SK-N-SH (cell line): ENCODE results near the gene AHDC1. TPM values are rescaled to one million over a fixed set of nuclear protein-coding genes. Genes with fewer than 3 reads are reported as not detected.

Source experiments
- CTCF ChIA-PET: fragments of 300-600, 350-600 bp; formaldehyde crosslinking; extraction: SDS; loops from one replicate; lab custom pipeline; 2021; lab: Yijun Ruan, JAX
- POLR2A ChIA-PET: fragments of 350-600 bp; sonication (Branson Sonifier 250); formaldehyde crosslinking; extraction: SDS; loops from one replicate; lab custom pipeline; 2020; ENCODE audit warnings: antibody characterized with exemption, inconsistent platforms; lab: Yijun Ruan, JAX
- DNase-seq: peaks from one replicate; pipeline ENCODE4 v3.0.0; 2012
- H2AFZ ChIP-seq: fragments of 200-600 bp; sonication (generic); 2 replicates; pipeline ENCODE4 v1.8.1; 2016; ENCODE audit warnings: antibody characterized with exemption, mild to moderate bottlenecking, low read depth
- H3F3A ChIP-seq: fragments of 200-600 bp; sonication (generic); replicated peaks from 2 replicates; pipeline ENCODE3; 2016; ENCODE audit warnings: antibody characterized with exemption, mild to moderate bottlenecking; ENCODE audit not compliant: insufficient read depth
- H3K27ac ChIP-seq, 2 experiments: fragments of 200-500 bp in 1 of 2; fragments of 200-600 bp in 1 of 2; sonication (Bioruptor generic) in 1 of 2; sonication (generic), shearing (Covaris generic) in 1 of 2; 2 replicates each; pipeline versions ENCODE4 v1.5.1 to v1.6.1; 2014 to 2016; ENCODE audit warnings: low read depth in 2 of 2, inconsistent platforms in 1 of 2, low read length in 1 of 2, mild to moderate bottlenecking in 1 of 2, mixed read lengths in 1 of 2
- H3K27me3 ChIP-seq: fragments of 200-600 bp; sonication (generic), shearing (Covaris generic); 2 replicates; pipeline ENCODE4 v1.6.1; 2016; ENCODE audit warnings: mixed run types; ENCODE audit not compliant: insufficient read depth
- H3K36me3 ChIP-seq, 2 experiments: fragments of 200-500 bp in 1 of 2; fragments of 200-600 bp in 1 of 2; sonication (Bioruptor generic) in 1 of 2; sonication (generic) in 1 of 2; replicated peaks in 1 of 2; 2 replicates each; pipeline versions ENCODE3 to v1.5.1; 2014 to 2016; ENCODE audit warnings: low read length in 1 of 2, mild to moderate bottlenecking in 1 of 2; ENCODE audit not compliant: insufficient read depth in 2 of 2, control insufficient read depth in 1 of 2
- H3K4me1 ChIP-seq, 2 experiments: fragments of 200-500 bp in 1 of 2; fragments of 200-600 bp in 1 of 2; sonication (Bioruptor generic) in 1 of 2; sonication (generic), shearing (Covaris generic) in 1 of 2; 2 replicates each; pipeline versions ENCODE4 v1.5.1 to v1.6.1; 2014 to 2016; ENCODE audit warnings: low read depth in 1 of 2, low read length in 1 of 2, mixed run types in 1 of 2; ENCODE audit not compliant: insufficient read depth in 2 of 2, control insufficient read depth in 1 of 2
- H3K4me2 ChIP-seq: fragments of 200-600 bp; sonication (generic), shearing (Covaris generic); 2 replicates; pipeline ENCODE4 v1.6.1; 2017; ENCODE audit warnings: mixed run types
- H3K4me3 ChIP-seq, 2 experiments: fragments of 200-500 bp in 1 of 2; fragments of 200-600 bp in 1 of 2; sonication (Bioruptor generic) in 1 of 2; sonication (generic), shearing (Covaris generic) in 1 of 2; 2 replicates each; pipeline versions ENCODE4 v1.5.1 to v1.8.1; 2014 to 2016; ENCODE audit warnings: low read depth in 2 of 2, inconsistent platforms in 1 of 2, low read length in 1 of 2, mild to moderate bottlenecking in 1 of 2, mixed read lengths in 1 of 2, moderate library complexity in 1 of 2
- H3K79me2 ChIP-seq: fragments of 200-600 bp; sonication (generic); 2 replicates; pipeline ENCODE4 v1.8.1; 2017; ENCODE audit warnings: mild to moderate bottlenecking; ENCODE audit not compliant: insufficient read depth
- H3K9ac ChIP-seq: fragments of 200-600 bp; sonication (generic); 2 replicates; pipeline ENCODE4 v1.6.1; 2017; ENCODE audit warnings: mixed run types
- H3K9me2 ChIP-seq: fragments of 200-600 bp; sonication (generic); 2 replicates; pipeline ENCODE4 v1.6.1; 2017; ENCODE audit warnings: mixed run types
- H3K9me3 ChIP-seq: fragments of 200-600 bp; sonication (generic); 2 replicates; pipeline ENCODE4 v1.6.1; 2017; ENCODE audit warnings: mixed run types, mild to moderate bottlenecking, moderate library complexity
- H4K20me1 ChIP-seq: fragments of 200-600 bp; sonication (generic); 2 replicates; pipeline ENCODE4 v1.6.1; 2017; ENCODE audit warnings: mild to moderate bottlenecking, mixed run types; ENCODE audit not compliant: insufficient read depth
- GABPA ChIP-seq: IDR thresholded peaks from 2 replicates; pipeline ENCODE4 v1.4.0; 2012; ENCODE audit warnings: low read depth, mild to moderate bottlenecking
- JUND ChIP-seq: IDR thresholded peaks from 2 replicates; pipeline ENCODE4 v1.4.0; 2012
- MEF2A ChIP-seq: IDR thresholded peaks from 2 replicates; pipeline ENCODE4 v1.4.0; 2012; ENCODE audit warnings: low read depth, borderline replicate concordance
- MXI1 ChIP-seq: IDR thresholded peaks from 2 replicates; pipeline ENCODE4 v1.6.1; 2012; ENCODE audit warnings: mild to moderate bottlenecking, low read depth, low read length, improper control_type of control experiment
- NFIC ChIP-seq: IDR thresholded peaks from 2 replicates; pipeline ENCODE4 v1.4.0; 2012; ENCODE audit warnings: borderline replicate concordance
- PBX3 ChIP-seq: IDR thresholded peaks from 2 replicates; pipeline ENCODE4; 2012
- TCF12 ChIP-seq: IDR thresholded peaks from 2 replicates; pipeline ENCODE4 v1.4.0; 2012
- WGBS: methylation state at CpG from one replicate; pipeline ENCODE4 v1.1.6; 2017; ENCODE audit warnings: low lambda C conversion rate; 5-methylcytosine and 5-hydroxymethylcytosine counted together
- polyA plus RNA-seq, 3 experiments: library from polyadenylated mRNA; depleted of rRNA; stranded (reverse); fragments of >200 nt; gene quantifications; 2 replicates each; pipeline ENCODE4 v1.2.3, GENCODE V29; 2012

AHDC1 gene
- polyA plus RNA-seq, 1 of the 3 experiments (the other 2 are of a cell fraction) = 8.5 TPM

GRCh38 chr1:27609210-27609555 lies 5.2 kb upstream of the AHDC1 start:
- 87% methylated on average over 3 of the region's 3 CpGs for WGBS
- POLR2A ChIA-PET = no interaction called here

GRCh38 chr1:27607239-27607804 lies 3.4 kb upstream of the AHDC1 start:
- Histone ChIP-seq H3K9me2 (no peaks in the 10 kb centered on the region), H3K79me2 (peaks cover 11% of the 10 kb centered on the region), H3K4me1 (peaks cover 5 to 8% of the 10 kb centered on the region in 2 experiments; a peak in 2 of 4 replicates), H4K20me1 (peaks cover 3% of the 10 kb centered on the region), H3K4me2 (peak overlapping the region; percentile 21; the same call in 1 of the 2 replicates), H3K9me3 (no peaks in the 10 kb centered on the region), H3K27ac (peak overlapping the region in 1 of 2 experiments; percentile 43; a peak in 1 of 4 replicates), H3F3A (peaks cover 15% of the 10 kb centered on the region), H3K4me3 (no peak overlapping the region), H3K9ac (no peak overlapping the region), H3K36me3 (no peaks in the 10 kb centered on the region), H3K27me3 (no peaks in the 10 kb centered on the region), H2AFZ (peak overlapping the region; percentile 53; the same call in 1 of the 2 replicates)
- WGBS = 90% methylated on average over 7 of the region's 11 CpGs
- POLR2A ChIA-PET = no interaction called here
- no peak for DNase-seq
- TF ChIP-seq MXI1 = no peak
- no peak for TF ChIP-seq MEF2A
- TF ChIP-seq NFIC = no peak
- CTCF ChIA-PET = interaction anchor here (0.6 to 27.7 kb wide), 40 partner anchors 11 to 613 kb away, joined by 3 to 603 read pairs (median 5); partner anchors contain the start of genes IFI6 and MAP3K6

More at GRCh38 chr1:27609210-27609555, 5.2 kb upstream of the AHDC1 start:
- no peaks in the 10 kb centered on the region for H3K79me2 ChIP-seq
- H3K4me1 ChIP-seq = peaks cover 5 to 11% of the 10 kb centered on the region in 2 experiments; a peak in 2 of 4 replicates
- H3K27ac ChIP-seq = no peak overlapping the region
- H3K27me3 ChIP-seq = no peaks in the 10 kb centered on the region
- H3K4me2 ChIP-seq = no peak overlapping the region
- peaks cover 12% of the 10 kb centered on the region for H3F3A ChIP-seq
- CTCF ChIA-PET = interaction anchor here (0.5 to 27.7 kb wide), 19 partner anchors 9 to 563 kb away, joined by 3 to 603 read pairs (median 10); partner anchors contain the start of gene IFI6
- H3K9me3 ChIP-seq = no peaks in the 10 kb centered on the region
- H3K4me3 ChIP-seq = no peak overlapping the region
- no peaks in the 10 kb centered on the region for H3K9me2 ChIP-seq
- DNase-seq = no peak
- H3K36me3 ChIP-seq = no peaks in the 10 kb centered on the region
- no peak overlapping the region for H2AFZ ChIP-seq
- TF ChIP-seq JUND = no peak
- H4K20me1 ChIP-seq = no peaks in the 10 kb centered on the region
- H3K9ac ChIP-seq = no peak overlapping the region

- Histone ChIP-seq H3K9me3 (no peaks in the 10 kb centered on the region), H3F3A (peaks cover 17% of the 10 kb centered on the region), H3K9me2 (no peaks in the 10 kb centered on the region), H3K36me3 (no peaks in the 10 kb centered on the region), H2AFZ (peak overlapping the region; percentile 53; the same call in 1 of the 2 replicates), H3K79me2 (peaks cover 16% of the 10 kb centered on the region)
- POLR2A ChIA-PET = interaction anchor here (0.9 kb wide), 1 partner anchor 215 kb away, joined by 5 read pairs; no protein-coding TSS in a partner anchor
- CTCF ChIA-PET = interaction anchor here (0.6 to 27.7 kb wide), 43 partner anchors 11 to 510 kb away, joined by 3 to 603 read pairs (median 5); partner anchors contain the start of genes CD164L2, IFI6 and MAP3K6
- TF ChIP-seq TCF12 = peak; percentile 15; the same call in 1 of the 2 replicates
- peak; percentile 43 for TF ChIP-seq PBX3
- TF ChIP-seq GABPA = no peak
- TF ChIP-seq, all 33 proteins: peak for 2
- Histone ChIP-seq H3K4me2 (peak overlapping the region; percentile 21; the same call in 1 of the 2 replicates), H4K20me1 (peaks cover 9% of the 10 kb centered on the region), H3K27me3 (no peaks in the 10 kb centered on the region), H3K9ac (no peak overlapping the region), H3K4me1 (peaks cover 5 to 11% of the 10 kb centered on the region in 2 experiments; a peak in 2 of 4 replicates), H3K4me3 (no peak overlapping the region), H3K27ac (peak overlapping the region in 1 of 2 experiments; percentile 43; a peak in 2 of 4 replicates)
- DNase-seq = no peak
- WGBS = 67% methylated on average over 3 of the region's 3 CpGs
Observed at GRCh38 chr1:27606708-27607238, 2.8 kb upstream of the AHDC1 start.
